COLO829 (cell line): ENCODE data around the gene SMOC1.
A peak's percentile ranks its signal among the peaks of the same experiment; 100 is the strongest.
"Not testable (repeated sequence)": the region's sequence is repeated elsewhere in the genome, so short reads cannot be mapped to it uniquely, and the experiment has no call there.

Source experiments
- DNase-seq: peaks from one replicate; pipeline ENCODE4 v3.0.0; 2012; ENCODE audit warnings: low spot score

The SMOC1 gene

DNA sequence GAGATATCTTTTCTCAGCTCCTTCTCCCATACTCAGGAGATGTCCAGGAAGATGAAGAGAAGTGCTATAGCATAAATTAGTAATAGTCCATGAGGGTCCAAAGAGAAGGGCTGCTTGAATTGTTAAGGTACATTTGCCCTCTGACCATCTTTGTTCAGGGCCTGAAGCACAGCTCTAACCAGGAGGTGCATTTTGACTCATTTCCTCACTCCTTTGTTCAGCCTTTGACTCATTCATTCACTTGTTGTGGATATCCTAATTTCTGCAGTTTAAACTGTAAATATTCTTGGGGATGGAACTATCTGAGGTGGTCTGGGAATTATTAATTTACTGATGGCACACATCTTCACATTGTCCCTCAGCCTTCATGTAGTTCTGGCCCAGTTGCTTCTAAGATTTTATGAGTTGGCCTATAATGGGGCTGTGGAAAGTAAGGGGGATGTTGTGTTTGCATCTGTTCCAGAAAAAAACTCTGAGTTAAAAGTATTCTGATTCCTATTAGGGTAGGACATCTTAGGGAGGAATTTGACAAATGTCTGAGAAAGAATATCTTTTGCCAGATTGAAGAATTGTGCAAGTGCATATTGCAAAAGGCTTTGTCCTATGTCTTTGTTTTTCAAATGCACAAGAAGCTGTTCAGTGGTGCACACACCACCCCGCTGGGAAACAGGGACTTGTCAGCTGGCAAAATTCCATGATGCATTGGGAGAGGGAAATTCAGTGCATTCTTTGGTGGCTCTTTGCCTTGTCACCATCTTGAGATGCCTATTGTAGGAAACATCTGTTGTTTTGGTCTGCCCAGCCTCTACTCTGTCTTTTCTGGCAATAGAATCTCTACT, 22.1 kb downstream of the SMOC1 start:
- DNase-seq, result no peak

DNA sequence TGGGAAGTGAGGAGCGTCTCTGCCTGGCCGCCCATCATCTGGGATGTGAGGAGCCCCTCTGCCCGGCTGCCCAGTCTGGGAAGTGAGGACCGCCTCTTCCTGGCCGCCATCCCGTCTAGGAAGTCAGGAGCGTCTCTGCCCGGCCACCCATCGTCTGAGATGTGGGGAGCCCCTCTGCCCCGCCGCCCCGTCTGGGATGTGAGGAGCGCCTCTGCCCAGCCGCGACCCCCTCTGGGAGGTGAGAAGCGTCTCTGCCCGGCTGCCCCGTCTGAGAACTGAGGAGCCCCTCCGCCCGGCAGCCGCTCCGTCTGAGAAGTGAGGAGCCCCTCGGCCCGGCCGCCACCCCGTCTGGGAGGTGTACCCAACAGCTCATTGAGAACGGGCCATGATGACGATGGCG, 23.8 kb downstream of the SMOC1 start:
- DNase-seq, result not testable (repeated sequence)

DNA sequence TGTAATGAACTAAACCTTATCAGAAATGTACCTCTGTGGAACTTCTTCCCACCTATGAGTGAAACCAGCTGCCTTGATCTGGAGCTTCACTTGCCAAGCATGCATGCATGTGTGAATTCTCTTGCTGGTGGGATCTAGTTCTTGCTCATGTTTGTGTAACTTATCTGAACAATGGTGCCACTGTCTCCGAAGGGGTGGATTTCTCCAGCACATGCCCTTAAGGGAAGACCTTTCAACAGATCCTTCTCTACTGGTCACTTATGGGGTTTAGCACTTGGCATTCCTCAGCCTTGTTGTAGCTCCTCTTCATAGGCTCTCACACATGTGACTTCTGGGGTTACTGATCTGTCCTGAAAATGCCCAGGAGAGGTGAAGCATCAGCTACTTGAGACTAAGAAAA, 25.0 kb downstream of the SMOC1 start:
- peak; percentile 18 for DNase-seq

DNA sequence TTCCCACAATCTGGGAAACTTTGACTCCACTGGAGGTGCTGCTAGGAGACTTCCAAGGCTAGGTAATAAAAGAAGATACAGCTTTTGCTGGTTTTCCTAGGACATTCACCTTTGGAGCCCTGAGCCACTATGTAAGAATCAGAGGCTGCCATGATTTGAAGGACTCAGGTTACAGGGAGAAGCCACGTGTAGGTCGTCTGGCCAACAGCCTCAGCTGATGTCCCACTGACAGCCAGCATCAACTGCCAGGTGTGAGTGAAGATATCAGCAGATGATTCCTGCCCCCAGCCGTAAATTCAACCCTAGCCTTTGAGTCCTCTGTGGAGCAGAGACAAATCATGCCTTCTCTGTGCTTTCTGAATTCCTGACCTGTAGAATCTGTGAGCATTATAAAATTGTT, 27.0 kb downstream of the SMOC1 start:
- no peak for DNase-seq

DNA sequence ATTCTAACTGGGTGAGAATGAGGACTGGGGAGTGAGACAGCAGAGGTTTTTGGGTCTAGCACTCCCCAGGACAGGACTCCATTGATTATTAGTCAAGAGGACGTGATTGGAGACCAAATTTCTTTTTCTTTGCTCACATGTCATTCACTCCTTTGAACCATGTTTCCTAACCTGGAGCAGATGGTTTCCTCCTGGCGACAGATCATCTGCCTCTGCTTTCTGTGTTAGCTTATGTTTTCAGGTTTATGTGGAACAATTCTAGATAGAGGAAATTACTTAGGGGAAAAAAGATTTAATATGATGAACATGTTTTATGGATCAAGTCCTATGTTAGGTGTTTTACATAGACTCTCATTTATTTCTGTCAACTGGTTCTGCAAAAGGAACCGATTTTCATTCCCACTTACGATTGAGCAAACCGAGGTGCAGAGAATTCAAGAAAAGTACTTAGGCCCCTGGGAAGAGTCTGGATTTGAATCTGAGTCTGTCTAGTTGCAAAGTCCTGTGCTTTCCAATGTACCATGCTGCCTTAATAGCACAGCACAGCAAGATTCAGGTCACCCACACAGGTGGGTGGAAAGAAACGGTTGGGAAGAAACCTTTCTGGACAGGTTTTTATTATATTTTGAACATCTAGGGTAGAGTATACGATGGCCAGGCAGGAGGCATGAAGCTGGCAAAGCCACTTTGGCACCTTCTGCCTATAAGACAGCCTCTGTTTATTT, 30.8 kb downstream of the SMOC1 start:
- DNase-seq, result no peak

DNA sequence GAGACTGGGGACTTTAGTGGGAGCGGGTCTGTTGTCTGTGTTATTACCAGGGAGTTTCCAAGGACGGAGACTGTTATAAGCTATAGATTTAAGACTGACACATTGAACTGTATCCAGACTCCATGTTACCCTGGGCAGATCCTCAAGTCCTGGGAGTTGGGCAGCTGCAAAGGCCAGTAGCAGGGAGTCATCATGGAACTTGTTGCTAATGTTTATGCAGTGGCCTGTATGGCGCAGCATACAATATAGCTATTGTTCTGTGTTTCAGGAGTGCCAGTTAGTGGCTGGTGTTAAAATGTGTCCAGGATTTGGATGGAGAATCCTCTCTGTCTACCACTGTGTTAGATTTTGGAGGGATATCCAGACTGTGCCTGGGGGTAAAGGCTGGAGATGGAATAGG, 31.7 kb downstream of the SMOC1 start:
- DNase-seq, result peak; percentile 16

DNA sequence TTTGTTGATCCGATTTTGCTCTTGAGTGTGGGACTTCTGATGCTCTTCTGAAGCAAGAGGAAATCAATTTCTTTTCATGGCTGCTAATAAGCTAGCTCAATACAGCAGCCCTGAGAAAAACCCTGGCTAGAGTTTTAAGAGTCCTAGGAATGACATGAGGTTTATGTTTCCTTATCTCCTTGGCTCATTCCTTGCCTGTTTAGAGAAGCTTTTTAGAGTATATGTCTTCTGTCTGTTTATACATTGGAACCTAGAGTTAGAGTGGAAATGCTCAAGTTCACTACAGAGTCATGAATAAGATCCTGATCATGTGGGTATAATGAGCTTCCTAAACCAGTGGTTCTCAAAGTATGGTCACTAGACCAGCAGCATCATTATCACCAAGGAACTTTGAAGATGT, 34.5 kb downstream of the SMOC1 start:
- no peak for DNase-seq

DNA sequence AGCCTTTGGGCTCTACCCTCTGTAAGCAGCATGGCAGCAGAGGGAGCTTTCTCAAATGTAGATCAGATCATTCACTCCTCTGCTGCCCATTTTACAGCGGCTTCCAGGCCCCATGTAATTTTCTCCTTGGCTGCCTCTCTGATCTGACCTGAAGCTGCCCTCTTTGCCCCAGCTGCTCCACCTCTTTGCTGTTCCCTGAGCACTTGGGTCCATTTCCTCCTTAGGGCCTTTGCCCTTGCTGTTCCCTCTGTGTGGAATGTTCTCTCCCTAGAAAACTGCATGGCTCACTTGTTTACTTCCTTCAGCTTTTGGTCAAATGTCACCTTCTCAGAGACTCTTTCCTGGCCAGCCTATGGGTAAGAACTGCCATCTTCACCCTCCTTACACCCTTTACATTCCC, 37.2 kb downstream of the SMOC1 start:
- no peak for DNase-seq

DNA sequence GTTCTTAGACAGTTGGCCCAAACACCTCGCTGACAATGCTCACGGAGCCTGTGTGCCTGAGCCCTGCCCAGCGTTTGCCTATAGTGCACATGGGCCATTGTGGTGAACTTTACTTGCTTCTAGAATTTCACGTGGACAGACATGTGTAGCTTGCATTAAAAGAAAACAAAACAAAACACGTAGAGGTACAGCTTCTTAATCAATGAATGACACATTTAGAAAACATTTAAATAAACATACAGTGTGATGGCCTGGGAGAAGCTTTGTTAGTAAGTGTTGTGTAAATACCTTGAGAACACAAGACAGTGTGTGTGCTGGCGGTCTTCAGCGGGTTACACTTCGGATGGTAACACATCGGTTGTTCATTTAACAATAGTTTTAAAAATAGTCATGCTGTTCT, 38.1 kb downstream of the SMOC1 start:
- DNase-seq, result no peak

DNA sequence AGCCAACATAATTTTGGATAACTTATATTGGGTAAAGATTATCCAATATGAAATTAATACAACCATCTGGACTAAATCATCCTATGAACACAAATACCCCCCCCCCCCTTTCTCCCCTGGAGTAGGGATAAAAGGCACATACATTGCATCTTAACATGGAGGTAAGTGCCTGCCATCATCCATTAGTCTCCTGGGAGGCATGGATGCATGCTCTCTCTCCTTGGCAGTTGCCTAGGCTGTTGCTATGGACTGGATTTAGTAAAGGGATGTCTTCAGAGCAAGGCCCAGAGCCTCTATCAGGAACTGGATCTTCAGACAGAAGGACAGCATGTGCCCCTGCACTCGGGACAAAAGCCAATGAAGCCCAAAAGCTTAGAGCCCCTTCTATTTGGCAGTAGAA, 40.6 kb downstream of the SMOC1 start:
- no peak for DNase-seq

DNA sequence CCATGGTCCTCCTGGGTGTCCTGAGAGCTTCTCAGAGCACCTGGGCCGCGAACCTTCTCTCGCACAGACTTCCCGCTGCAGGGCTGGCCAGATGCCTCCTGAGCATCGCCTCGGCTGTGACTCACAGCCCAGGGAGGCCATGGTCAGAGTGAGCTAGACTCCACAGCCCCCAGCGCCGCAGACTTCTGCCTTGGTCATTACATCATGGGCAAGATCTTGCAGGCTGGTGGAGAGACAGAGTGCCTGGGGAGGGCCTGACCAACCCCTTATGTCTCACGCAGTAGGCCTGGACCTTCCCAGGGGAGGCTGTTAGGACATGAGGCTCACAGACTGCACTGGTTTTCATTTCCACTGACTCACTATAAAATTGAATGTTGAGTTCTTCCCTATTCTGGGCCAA, 41.8 kb downstream of the SMOC1 start:
- DNase-seq, result no peak

DNA sequence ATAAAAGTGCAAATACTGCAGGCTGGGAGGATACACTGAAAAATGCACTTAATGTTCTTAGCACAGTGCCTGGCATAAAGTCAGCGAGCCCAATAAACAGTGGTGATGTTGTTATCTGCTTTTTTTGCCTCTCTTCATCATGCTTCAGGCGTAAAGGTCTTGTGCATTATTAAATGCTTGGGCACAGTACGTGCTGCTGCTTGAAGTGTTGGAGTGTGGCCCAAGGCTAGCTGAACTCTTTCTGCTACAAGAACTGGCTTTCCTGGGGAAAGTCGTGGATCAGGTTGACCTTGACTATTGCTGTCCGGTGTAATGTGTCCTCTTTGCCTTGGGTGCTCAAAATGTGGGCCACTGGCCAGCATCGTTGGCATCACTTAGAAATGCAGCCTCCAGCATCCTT, 43.0 kb downstream of the SMOC1 start:
- DNase-seq, result no peak

DNA sequence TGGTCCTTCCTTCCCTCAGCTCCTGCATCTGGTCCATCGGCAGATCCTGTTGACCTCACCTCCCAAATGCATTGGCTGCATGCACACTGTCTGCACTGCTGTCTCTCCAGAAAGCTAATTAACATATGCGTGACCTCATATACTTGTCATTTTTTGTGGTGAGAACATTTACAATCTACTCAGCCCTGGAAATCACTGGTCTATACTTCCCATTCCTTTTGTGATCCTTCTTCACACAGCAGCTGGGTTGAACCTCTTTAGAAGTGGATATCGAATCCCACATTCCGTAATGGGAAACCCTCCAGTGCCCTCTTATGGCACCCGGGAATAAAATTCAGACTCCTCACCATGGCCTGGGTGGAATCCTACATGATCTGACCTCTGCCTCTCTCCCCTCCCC, 45.0 kb downstream of the SMOC1 start:
- DNase-seq, result no peak

DNA sequence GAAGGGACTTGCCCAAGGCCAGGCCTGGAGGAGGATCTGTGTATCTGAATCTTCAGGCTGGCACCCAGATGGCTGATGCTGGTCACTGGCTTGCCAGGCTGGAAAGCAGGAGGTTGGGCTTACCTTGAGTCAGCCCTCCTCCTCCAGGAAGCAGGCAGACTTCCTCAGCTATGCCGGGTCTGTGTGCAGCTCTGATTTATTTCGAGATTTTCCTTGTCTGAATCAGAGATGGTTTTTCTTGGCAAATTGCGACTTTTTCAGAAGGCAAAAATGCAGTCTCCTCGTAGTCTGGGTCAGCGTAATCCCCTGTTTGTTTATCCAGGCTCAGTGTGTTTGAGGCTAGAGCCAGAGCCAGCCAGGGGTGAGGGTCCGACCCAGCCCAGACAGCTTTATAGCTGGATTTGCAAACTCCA, 48.9 kb downstream of the SMOC1 start:
- no peak for DNase-seq

DNA sequence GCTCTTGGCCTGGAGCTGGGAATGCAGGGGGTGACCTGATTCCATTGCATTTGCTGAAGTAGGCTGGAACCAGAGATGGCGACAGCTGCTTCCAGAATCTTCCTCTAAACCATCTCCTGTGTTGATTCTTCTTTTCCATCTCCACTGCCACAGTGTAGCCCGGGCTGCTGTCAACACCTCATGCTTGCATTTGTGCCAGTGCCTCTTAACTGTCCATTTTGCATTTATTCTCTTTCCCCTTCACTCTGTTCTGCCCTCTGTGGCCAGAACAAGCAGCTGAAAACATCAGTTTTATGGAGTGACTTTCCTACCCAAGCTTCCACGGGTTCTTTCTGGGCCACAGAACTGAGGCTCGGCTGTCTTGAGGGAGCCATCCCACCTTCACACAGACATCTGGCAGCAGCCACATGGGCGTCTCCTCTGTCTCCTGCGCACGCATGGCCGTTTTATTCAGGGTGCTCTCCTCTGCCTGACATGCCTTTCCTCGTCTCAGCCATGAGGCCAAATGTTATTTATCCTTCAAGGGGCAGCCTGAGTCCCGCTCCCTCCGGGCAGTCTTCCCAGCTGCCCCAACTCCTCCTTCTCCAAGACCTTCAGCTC, 51.7 kb downstream of the SMOC1 start:
- no peak for DNase-seq

DNA sequence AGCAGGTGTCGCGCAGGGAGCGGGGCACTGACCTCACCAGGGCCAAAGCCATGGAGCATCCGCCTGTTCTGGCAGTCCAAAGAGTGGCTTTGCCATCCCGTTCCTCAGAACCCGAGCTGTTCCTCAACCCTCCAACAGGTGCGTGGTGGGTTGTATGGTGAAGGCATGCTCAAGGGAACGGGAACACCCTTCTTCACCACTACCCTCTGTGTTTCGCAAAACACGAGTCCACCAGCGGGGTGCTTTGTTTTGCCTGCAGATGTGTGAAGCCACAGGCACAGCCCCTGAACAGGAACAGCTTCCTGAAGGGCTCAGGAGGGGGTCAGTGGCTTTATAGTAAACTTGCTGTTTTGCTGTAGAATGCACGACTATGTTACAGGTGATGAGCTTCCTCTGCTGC, 52.7 kb downstream of the SMOC1 start:
- no peak for DNase-seq

DNA sequence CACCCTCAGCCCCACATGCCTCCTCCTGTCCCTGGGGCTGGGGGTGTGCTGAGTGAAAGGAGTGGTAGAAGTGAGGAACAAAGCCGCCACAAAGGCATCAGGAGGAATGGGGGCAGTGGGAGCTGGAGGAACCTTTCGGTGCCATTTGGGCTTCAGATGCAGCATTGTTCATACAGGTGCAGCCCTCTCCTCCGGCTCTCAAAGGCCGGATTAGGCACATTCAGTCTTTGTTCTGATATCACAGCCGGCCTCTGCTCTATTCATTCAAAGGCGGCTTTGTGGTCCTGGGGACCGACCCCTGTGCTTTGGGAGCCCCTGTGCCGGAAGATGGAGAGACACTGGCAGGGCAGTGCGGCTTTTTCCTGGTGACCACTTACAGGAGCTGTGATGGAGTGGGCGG, 53.2 kb downstream of the SMOC1 start:
- no peak for DNase-seq

DNA sequence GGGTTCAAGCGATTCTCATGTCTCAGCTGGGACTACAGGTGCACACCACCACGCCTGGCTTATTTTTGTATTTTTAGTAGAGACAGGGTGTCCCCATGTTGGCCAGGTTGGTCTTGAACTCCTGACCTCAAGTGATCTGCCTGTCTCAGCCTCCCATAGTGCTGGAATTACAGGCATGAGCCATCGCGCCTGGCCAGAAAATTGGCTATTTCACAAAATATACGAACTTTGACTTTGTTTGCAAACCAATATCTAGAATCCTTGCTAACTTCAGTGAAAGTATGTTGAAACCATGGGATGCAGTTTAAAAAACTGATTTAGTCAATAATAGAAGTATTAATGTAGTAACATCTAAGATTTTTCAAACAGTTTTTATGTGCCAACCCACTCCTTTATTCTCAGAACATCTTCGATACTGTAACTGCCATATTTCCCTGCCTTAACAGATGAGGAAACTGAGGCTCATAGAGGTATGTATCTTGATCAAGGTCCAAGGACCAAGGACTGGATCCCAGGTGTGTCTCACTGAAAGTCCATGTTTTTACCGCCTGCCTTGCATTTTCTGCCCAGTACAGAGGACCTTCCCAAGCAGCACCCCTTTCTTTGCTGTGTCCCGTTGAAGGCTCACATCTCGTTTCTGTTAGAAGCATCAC, 54.5 kb downstream of the SMOC1 start:
- DNase-seq, result no peak

DNA sequence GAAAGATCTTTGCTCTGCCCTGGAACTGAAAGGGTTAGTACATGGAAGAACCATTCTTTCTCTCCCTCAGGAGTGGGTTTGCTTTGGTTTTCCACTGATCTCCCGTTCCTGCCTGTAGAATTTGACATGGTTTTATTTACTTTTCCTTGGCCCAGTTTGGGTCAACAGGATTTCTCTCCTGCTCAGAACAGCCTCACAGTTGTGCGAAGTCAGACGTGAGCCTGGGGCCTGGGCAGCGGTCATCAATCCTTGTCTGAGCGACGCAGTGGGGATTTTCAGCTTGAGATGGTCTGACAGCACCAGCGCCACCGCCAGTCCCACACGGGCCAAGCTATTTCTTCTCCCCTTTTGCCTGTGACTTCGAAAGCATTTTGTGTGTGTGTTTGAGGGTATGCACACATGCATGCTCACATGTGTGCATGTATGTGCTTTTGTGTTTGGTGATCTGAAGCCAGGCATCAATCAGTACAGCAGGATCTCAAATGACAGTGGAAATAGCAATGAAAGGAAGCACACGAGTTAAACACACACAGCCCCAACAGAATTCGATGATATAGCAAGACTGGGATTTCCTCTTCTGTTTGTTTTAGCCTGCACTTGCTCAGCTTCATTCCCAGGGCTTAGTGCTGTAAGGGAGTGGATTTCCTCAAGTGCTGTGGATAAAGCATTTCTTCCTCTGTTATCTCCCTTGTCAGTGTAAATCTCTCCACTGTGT, 58.3 kb downstream of the SMOC1 start:
- DNase-seq, result no peak

DNA sequence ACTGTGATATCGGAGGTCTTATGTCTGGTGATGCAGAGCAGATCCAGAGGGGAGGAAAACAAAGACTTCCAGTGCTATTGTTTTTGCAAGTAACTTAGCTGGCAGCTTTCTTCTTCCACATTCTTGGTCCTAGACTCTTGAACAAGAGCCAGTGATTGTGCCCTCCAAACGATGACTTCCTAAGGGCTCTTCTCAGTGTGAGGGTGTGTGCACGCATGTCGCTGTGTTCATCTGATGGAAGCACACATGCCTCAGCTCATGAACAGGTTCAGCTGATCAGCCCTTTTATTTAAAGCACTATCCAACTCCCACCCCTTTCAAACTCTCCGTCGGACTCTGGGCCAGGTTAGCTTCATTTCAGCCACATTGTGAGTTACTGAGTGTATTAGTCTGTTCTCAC, 59.5 kb downstream of the SMOC1 start:
- no peak for DNase-seq

DNA sequence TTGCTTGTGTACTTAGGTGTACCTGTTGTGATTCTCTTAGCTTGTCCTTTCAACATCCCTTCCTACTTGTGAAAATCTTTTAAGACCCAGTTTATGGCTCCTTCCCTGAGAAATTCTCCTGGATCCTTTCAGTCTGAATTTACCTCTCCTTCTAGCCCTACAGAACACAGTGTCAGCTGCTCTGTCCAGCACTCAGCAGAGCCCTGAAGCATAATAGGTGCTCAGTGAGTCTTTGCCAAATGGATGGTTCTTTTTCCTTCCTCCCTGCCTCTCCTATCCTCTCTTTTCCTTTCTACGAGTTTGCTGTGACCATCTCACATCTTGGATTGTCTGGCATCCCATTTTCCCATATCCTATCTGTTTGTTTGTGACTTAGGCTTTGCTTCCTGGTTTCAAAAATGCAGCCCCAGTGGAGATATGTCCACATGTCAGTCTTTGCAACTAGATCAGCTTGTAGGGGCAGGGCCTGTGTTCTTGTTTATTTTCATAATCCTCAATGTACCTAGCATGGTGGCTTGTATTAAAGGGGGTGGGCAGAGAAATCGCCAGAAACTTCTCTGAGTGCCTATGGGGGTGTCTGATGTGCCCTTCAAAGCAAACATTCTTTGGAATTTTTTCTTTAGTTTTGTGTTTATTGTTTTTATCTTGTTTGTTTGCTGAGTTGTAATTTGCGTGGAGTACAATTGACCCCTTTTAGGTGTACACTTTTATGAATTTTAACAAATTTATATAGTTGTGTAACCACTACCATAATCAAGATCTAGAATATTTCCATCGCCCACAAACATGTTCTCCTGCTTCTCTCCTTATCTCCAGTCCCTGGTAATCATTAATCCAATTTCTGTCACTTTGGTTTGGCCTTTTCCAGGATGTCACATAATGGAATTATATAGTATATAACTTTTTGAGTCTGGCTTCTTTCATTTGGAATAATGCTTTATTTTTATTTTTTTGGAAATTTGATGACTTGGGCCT, 62.8 kb downstream of the SMOC1 start:
- no peak for DNase-seq
